HG03342 (cell line): ENCODE data around the gene AREG.
"Not testable (repeated sequence)": the region's sequence is repeated elsewhere in the genome, so short reads cannot be mapped to it uniquely, and the experiment has no call there.

Experiments
- ATAC-seq: cut with Tn5 transposase; IDR thresholded peaks from one replicate; pipeline ENCODE4 v1.9.1; 2021; ENCODE audit warnings: mild to moderate bottlenecking, moderate library complexity; ENCODE audit not compliant: unreplicated experiment

Gene AREG, protein sequence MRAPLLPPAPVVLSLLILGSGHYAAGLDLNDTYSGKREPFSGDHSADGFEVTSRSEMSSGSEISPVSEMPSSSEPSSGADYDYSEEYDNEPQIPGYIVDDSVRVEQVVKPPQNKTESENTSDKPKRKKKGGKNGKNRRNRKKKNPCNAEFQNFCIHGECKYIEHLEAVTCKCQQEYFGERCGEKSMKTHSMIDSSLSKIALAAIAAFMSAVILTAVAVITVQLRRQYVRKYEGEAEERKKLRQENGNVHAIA

DNA sequence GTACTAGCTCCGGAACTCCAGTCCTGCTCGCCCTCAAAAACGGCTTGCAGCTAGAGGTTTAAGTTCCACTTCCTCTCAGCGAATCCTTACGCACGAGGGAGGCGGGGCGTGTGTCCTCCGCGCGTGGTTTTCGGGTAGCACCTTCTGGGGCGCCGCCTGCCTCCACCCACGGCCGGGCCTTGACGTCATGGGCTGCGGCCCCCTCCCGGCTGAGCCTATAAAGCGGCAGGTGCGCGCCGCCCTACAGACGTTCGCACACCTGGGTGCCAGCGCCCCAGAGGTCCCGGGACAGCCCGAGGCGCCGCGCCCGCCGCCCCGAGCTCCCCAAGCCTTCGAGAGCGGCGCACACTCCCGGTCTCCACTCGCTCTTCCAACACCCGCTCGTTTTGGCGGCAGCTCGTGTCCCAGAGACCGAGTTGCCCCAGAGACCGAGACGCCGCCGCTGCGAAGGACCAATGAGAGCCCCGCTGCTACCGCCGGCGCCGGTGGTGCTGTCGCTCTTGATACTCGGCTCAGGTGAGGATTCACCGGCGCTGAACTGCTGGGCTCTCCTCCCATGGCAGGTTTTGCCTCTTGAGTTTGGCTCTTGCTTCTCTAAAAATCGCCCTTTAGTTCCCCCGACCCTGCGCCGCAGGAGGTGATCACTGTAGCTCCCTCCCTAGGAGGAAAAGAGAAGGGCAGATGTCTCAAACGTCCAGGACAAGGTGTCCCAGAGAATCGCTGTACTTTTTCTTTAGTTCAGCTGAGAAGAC, at the start of gene AREG:
Gene AREG, plus strand, starts transcription at position 246 of the 752 bp plus-strand sequence. Its CDS starts 210 bp downstream, at position 456.
- ATAC-seq: peak; percentile 83

DNA sequence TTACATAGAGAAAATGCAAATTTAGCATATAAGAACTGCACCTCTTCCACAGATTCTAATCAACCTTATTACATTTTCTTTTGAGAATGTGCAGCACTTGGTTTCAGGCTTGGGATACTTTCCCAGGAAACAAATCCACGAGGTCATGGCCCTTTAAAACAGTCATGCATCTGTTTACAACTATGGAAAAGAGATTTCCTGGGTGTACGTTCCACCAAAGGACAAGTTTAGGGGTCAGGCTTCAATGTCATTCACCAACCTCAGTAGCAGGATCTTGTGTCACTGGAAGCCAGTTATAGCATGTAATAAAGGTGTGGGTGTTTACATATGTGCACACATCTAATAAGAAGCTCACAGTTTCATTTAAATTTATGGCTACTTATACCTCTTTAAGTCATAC, 49.3 kb upstream of the AREG start:
- no peak for ATAC-seq

DNA sequence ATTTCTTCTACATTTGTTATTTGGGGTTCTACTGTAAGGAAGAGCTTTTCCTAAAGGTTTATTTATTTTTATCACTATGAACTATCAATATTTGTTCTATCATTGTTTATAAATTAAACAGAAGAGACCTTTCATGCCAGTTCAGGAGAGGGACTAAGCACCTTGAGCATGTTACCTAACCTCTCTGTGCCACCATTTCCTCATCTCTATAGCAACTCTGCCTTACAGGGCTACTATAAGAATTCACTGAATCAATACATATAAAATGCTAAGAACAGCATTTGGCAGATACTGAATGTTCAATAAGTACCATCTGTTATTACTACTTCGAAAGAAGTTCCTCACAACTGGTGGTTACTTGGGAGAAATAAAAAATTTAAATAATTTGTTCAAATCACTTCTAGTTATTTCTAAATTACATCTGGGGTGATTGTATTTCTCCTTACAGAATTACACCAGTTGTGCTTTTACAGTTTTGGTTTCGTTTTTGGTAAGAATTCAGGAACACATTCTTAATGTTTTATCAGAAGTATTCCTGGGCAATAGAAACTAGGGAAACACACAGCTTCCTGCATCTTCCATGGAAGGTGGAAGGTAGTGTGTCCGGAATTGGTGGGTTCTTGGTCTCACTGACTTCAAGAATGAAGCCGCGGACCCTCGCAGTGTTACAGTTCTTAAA, 47.0 kb upstream of the AREG start:
- ATAC-seq: peak; percentile 47

DNA sequence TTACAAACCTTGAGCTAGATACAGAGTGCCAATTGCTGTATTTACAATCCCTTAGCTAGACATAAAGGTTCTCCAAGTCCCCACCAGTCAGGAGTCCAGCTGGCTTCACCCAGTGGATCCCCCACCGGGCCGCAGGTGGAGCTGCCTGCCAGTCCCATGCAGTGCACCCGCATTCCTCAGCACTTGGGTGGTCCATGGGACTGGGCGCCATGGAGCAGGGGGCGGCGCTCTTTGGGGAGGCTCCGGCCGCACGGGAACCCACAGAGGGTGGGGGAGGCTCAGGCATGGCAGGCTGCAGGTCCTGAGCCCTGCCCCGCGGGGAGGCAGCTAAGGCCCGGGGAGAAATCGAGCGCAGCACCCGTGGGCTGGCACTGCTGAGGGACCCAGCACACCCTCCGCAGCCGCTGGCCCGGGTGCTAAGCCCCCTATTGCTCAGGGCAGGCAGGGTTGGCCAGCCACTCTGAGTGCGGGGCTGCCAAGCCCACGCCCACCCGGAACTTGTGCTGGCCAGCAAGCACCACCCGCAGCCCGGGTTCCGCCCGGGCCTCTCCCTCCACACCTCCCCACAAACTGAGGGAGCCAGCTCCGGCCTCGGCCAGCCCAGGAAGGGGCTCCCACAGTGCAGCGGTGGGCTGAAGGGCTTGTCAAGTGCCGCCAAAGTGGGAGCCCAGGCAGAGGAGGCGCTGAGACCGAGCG, 45.9 kb upstream of the AREG start:
- not testable (repeated sequence) for ATAC-seq

DNA sequence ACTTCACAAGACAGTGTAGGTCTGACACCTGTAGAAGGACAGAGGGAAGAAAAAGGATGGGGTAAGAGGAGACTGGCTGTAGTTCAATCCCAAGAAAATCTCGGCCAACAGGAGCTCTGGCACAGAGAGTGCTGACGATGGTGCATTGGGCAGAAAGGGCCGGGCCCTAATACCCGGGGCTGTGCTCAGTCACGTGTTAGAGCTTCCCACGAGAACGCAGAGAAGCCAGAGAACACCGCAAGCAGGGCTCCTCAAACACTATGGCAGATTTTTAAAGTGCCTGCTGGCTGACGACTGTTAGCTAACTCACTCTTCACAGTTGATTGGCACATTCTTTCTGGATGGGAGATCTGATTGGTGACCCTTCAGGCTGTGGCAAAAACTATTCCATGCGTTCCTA, 44.5 kb upstream of the AREG start:
- ATAC-seq: no peak

DNA sequence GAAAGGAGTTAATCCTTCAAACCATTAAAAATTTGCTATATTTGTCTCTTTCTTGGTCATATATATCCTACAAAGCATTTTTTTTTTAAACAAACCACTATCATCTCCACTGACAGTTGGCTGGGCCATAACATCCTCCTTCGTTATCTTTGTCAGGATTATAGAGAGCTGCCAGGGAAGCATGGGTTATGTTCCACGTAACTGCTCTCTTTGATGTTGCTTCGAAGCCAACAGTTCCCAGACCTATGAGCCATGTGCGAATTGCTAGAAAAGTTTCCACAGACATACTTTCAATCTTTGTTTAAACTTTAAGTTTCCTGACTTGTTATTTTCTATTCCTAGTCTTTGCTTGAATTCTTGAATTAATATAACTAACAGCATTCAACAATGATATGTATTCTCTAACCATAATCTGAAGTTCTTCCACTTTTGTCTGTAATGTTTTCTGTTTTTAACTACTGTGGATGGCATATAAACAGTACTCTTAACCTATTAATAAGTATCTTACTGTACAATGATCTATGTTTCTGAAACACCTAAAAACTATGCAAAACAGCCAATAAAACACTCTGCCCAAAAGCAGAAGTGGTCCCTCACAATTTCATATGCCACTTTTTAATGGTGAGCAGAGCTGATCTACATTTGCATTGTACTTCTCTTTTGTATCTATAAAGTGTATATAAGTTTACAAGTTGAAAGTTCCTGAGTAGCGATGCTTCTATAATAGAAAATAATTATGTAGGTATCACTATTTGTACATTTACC, 42.1 kb upstream of the AREG start:
- ATAC-seq: peak; percentile 94

DNA sequence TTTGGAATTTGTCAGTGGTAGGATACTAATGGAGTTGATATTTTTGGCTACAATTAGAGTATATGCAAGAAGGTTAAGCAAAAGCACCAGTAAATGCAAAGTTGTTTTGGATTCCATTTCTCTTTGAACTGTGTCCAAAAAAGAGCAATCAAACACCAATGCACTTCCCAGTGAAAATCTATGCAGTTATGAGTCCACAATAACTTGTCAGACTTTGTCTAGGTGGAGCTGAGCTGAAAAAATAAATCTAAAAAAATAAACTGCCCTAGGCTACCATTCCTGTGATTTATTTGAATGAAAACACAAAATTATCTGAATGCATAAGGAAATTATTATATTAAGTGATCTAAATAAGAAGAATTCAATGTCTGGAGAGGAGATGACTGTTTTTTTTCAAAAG, 37.0 kb upstream of the AREG start:
- no peak for ATAC-seq

DNA sequence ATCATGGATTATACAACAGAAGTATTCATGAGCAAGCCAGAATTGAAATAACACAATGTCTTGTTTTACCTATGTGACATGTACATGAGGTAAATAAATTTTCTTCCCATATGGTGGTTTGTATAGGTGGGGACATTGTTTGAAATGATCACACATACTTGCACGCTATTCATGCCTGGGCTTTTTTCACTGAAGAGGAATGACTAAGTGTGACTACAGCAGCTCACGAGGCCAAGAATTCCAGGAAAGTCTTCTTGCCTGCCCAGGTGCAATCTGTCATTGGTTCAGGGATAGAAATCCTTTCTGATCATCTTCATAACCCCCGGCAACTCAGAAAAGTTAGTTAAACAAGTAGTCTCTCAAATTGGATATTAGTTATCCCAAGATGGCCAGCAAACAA, 36.3 kb upstream of the AREG start:
- no peak for ATAC-seq

DNA sequence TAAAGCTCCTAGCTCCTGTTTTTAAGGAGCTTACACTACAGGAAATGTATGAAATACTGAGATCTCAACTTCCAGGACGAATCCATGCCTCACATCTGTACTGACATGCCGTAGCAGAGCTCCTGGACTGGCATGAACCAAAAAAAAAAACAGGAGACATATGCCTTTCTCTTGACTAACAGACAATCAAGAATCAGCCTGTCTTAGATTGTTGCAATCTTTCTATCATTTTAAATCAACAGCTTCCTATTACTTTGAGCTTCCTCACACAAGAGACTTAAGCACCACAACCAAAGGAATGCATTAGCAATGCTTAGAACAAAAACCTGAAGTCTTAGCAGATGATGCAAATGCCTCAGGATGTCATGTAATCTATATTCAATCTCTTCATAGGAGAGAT, 34.7 kb upstream of the AREG start:
- no peak for ATAC-seq

DNA sequence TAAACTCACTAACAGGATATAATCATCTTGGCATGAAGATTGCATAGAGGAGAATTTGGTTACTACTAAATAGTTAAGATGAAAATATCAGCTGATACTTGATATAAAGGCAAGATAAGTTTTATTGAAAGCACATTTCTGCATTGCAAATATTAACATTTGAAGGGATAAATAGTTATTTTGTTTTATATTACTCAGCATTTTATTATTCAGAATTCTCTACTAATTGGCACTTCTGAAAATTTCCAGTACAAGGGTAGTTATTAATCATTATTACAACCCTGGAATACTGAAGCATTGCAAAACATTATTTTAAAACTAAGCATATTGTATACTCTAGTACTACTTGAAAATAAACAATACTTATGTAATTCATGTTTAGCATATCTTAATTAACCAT, 32.7 kb upstream of the AREG start:
- no peak for ATAC-seq

DNA sequence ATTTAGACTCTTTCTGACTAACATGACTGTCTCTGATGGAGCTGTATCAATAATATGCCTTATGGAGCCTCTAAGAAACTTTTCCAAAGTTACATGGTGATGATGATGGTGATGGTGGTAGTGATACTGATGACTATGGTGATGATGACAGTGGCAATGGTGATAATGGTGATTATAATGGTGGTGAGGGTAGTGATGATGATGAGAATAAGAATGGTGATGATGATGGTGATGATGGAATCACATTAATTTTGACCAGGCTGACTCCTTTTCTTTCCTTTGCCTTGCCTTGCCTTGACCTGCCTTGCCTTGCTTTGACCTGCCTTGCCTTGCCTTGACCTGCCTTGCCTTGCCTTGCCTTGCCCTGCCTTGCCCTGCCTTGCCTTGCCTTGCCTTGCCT, 31.7 kb upstream of the AREG start:
- no peak for ATAC-seq

DNA sequence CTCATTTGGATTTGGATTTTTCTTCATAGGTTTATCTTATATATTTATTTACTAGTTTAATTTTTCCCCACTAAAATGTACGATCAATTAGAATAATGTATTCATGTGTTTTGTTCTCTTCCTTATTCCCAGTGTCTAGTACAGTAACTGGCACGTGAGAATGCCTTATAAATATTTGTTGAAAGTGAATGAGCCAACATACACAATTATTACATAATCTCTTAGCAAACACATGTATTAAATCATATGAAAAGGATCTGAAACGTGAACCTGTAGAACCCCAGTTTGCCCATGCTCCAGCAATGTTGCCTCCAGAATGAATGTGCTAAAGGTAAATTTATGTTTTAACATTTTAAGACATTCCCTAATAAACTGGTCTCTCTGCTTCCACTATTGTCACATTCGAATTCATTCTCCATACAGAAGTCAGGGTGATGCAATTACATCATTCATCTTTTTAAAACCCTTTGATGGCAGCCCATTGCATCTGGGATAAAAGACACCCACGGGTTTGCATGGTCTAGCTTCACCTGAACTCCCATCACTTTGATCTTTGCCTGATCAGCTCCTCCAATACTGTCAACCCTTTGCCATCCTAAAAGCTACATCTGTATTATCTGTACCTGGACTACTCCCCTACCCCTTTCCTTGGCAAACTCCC, 30.7 kb upstream of the AREG start:
- no peak for ATAC-seq

DNA sequence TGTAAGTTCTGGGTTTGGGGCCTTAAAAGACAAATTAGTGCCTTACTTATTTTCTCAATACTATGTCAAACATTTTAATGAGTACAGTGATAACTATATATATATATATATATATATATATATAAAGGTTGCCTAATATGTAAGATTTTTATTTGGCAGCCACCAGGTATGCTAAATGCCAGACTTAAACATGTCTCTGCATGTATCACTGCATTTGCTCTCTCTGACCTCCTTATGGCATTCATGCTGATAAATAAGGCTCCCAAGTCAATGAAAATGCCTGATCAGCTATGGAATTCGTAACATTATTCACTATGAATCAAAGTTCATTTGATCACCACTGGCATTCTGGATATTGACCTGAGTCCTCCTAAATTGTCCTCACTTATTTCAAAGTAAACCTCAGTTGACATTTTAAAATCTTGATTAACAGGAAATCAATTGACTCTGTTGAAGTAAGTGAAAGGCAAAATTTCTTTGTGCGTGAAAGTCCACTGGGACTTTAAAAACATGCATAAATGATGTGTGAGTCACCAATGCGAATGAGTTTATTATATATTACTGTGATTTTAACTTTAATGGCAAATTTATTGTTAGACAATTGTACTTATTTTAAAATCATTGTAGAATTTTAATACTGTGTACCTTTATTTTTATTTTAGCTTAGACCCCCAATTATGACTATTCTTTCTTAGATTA, 29.2 kb upstream of the AREG start:
- ATAC-seq: no peak

DNA sequence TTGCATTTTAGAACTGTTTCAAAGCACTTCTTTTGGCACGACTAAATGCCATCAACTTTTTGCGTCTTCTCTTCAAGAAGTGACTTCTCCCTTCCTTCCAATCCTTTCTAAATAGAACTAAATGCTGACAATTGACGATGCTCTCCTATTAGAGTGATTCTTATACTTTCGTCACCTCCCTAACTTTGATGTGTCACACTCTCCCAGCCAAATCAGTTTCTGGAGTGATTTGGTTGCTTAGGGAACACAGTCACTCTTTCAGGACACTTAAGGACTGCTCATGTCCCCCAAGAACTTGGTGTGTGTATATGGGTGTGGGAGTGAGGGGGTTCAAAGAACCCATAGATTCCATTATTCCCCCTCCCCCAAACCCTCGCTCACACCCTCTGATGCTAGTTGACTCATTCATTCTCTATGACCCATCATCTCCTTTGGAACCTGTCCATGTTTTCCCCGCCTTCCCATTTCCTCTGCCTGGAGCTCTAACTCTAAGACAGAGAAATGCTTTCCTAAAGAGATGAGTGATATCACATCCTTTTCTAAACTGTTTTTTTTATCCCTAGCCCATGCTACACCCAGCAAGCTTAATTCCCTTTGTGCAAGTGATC, 26.8 kb upstream of the AREG start:
- ATAC-seq: no peak

DNA sequence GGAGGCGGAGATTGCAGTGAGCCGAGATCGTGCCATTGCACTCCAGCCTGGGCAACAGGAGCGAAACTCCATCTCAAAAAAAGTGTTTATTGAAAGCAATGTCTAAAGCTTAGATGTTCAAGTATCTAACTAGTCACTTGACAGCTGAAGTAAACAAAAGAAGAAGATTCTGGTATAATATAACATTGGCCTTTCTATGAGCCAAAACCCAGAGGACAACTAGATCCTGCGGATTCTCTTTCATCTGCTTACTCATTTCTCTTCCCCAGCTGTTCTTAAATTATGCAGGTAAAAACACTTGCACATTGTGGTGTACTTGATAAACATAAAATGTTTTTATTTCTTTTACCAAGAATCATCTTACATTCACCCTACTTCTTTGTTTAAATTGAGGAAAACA, 24.1 kb upstream of the AREG start:
- ATAC-seq: no peak

DNA sequence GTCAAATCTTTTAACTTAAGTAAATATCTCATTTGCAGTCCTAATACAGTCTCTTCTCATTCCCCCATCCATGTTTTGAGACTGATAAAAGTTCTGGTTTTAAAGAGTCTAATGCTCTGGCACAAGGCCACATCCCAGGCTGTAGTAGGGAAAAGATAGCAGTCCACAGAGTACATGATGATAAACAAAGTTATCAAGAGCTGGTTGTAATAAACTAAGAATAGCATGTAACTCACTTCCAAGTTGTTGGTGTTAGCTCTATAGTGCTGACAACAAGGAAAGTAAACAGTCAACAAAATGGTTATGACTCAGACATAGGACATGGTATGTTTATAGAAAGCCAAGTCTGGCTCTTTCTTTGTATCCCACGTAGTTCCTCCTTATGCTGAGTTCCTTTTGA, 21.8 kb upstream of the AREG start:
- ATAC-seq: no peak

DNA sequence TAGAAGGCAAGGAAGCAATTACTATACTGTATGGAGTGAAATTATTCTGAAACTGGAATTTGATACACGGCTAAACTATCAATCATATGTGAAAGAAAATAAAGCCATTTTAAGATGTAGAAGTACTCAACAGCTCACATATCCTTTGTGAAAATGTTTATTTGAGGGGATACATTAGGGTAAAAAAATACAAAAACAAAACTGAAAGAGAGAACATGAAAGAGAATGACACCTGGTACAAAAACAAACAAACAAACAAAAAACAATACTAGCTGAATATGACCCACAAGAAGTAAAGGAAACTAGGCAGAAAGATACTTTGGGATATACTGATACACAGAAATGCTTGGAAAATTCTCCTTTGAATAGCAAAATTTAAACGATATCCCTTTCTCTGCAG, 20.8 kb upstream of the AREG start:
- ATAC-seq: no peak

DNA sequence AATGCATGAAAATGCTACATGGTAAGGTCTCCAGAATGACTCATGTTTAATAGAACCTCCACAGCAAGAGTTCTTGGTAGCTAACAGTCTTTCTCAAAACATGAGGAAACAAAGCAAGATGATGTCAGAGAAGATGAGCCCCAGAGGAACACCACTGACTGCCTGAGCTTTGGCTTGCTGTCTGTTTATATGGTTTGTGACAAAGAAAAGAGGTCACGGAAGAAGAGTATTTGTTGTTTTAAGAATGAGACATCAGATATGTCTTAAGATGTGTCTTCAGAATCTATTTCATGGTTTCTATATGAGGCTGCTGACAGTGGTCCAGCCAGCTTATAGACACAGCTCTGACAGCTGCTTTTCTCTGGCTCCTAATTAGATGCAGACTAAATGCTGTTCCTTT, 18.8 kb upstream of the AREG start:
- ATAC-seq: no peak

DNA sequence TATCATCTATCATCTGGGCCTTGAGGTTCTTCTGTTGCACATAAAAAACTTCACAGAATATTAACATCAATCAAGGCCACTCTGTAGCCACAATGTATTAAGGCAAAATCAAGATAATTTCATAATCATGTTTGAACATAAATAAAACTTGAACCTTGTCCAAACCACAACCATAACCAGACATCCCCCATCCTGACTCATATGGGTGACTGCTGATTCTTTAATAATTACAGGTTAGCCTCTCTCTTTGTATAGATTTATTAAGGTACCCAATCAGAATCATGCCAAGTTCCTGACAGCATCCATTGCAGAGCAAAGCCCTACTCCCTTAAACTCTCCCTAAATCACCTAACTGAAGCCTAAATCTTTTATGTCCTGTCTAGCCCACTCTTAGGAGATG, 16.7 kb upstream of the AREG start:
- no peak for ATAC-seq
